H9 (cell line): ENCODE data around the gene SEH1L. TPM values are rescaled to one million over a fixed set of nuclear protein-coding genes. Genes with fewer than 3 reads are reported as not detected.

Experiments used
- DNase-seq: peaks from one replicate; pipeline ENCODE4 v3.0.0-alpha.2; 2017
- H2AFZ ChIP-seq: one replicate; pipeline ENCODE4 v1.6.1; 2013; ENCODE audit warnings: mild to moderate bottlenecking, low read length, control low read depth, moderate library complexity
- H2AK5ac ChIP-seq: 2 replicates; pipeline ENCODE4 v1.6.1; 2013; ENCODE audit warnings: low read length, control low read depth, mixed read lengths; ENCODE audit not compliant: insufficient read length
- H2BK120ac ChIP-seq: one replicate; pipeline ENCODE4 v1.6.1; 2013; ENCODE audit warnings: low read depth, mild to moderate bottlenecking, low read length, control low read depth, inconsistent platforms; ENCODE audit not compliant: poor library complexity, severe bottlenecking
- H2BK12ac ChIP-seq: 2 replicates; pipeline ENCODE4 v1.6.1; 2013; ENCODE audit warnings: low read length, control low read depth, mixed read lengths, low read depth; ENCODE audit not compliant: insufficient read length
- H2BK15ac ChIP-seq: 2 replicates; pipeline ENCODE4 v1.6.1; 2013; ENCODE audit warnings: low read depth, low read length, control low read depth
- H2BK20ac ChIP-seq: one replicate; pipeline ENCODE4 v1.6.1; 2013; ENCODE audit warnings: low read depth, mild to moderate bottlenecking, low read length, control low read depth, inconsistent platforms; ENCODE audit not compliant: poor library complexity, severe bottlenecking
- H2BK5ac ChIP-seq: 2 replicates; pipeline ENCODE4 v1.6.1; 2013; ENCODE audit warnings: low read length, control low read depth, mixed read lengths; ENCODE audit not compliant: insufficient read length
- H3K14ac ChIP-seq: 2 replicates; pipeline ENCODE4 v1.6.1; 2013; ENCODE audit warnings: low read length, control low read depth; ENCODE audit not compliant: insufficient read depth
- H3K18ac ChIP-seq: 2 replicates; pipeline ENCODE4 v1.6.1; 2013; ENCODE audit warnings: low read depth, mild to moderate bottlenecking, mixed read lengths, low read length, control low read depth; ENCODE audit not compliant: insufficient read length
- H3K23ac ChIP-seq: 2 replicates; pipeline ENCODE4 v1.6.1; 2013; ENCODE audit warnings: low read length, control low read depth, mixed read lengths, low read depth; ENCODE audit not compliant: insufficient read length
- H3K23me2 ChIP-seq: 2 replicates; pipeline ENCODE4 v1.6.1; 2013; ENCODE audit warnings: low read depth, mild to moderate bottlenecking, mixed read lengths, low read length, control low read depth; ENCODE audit not compliant: insufficient read length, poor library complexity, severe bottlenecking
- H3K27ac ChIP-seq: 2 replicates; pipeline ENCODE4 v1.5.1; 2013; ENCODE audit warnings: low read length, control low read depth, mixed read lengths, low read depth; ENCODE audit not compliant: insufficient read length
- H3K27me3 ChIP-seq: 2 replicates; pipeline ENCODE4 v1.6.1; 2013; ENCODE audit warnings: low read length, control low read depth, inconsistent platforms; ENCODE audit not compliant: insufficient read depth
- H3K4ac ChIP-seq: 2 replicates; pipeline ENCODE4 v1.6.1; 2013; ENCODE audit warnings: low read depth, mild to moderate bottlenecking, control low read depth, inconsistent platforms, low read length, moderate library complexity
- H3K4me1 ChIP-seq: 2 replicates; pipeline ENCODE4 v1.6.1; 2013; ENCODE audit warnings: low read length, control low read depth, inconsistent platforms; ENCODE audit not compliant: insufficient read depth
- H3K4me2 ChIP-seq: 2 replicates; pipeline ENCODE4 v1.6.1; 2013; ENCODE audit warnings: low read length, control low read depth, mixed read lengths; ENCODE audit not compliant: insufficient read length, insufficient read depth
- H3K56ac ChIP-seq: 2 replicates; pipeline ENCODE4 v1.6.1; 2013; ENCODE audit warnings: low read depth, mild to moderate bottlenecking, mixed read lengths, low read length, control low read depth; ENCODE audit not compliant: insufficient read length
- H3K79me1 ChIP-seq: 2 replicates; pipeline ENCODE4 v1.6.1; 2013; ENCODE audit warnings: low read depth, mild to moderate bottlenecking, moderate library complexity, low read length, control low read depth, inconsistent platforms; ENCODE audit not compliant: insufficient read depth, poor library complexity, severe bottlenecking
- H3K79me2 ChIP-seq: 2 replicates; pipeline ENCODE4 v1.6.1; 2013; ENCODE audit warnings: low read length, control low read depth, inconsistent platforms; ENCODE audit not compliant: insufficient read depth
- H3K9ac ChIP-seq: 2 replicates; pipeline ENCODE4 v1.6.1; 2013; ENCODE audit warnings: low read length, control low read depth, mixed read lengths; ENCODE audit not compliant: insufficient read length; ENCODE audit errors: extremely low read depth
- H3K9me3 ChIP-seq: one replicate; pipeline ENCODE4 v1.6.1; 2013; ENCODE audit warnings: low read depth, low read length, inconsistent platforms; ENCODE audit not compliant: control insufficient read depth
- H3T11ph ChIP-seq: one replicate; pipeline ENCODE4 v1.6.1; 2013; ENCODE audit warnings: mild to moderate bottlenecking, low read length, control low read depth, inconsistent platforms
- H4K20me1 ChIP-seq: one replicate; pipeline ENCODE4 v1.6.1; 2013; ENCODE audit not compliant: control insufficient read depth, insufficient read length, insufficient read depth
- H4K5ac ChIP-seq: 2 replicates; pipeline ENCODE4 v1.6.1; 2013; ENCODE audit warnings: low read depth, mild to moderate bottlenecking, mixed read lengths, low read length, control low read depth; ENCODE audit not compliant: insufficient read length
- H4K8ac ChIP-seq: replicated peaks from 2 replicates; pipeline ENCODE4 v1.6.1; 2013; ENCODE audit warnings: low read length, control low read depth, mixed read lengths, low read depth; ENCODE audit not compliant: insufficient read length
- H4K91ac ChIP-seq: 2 replicates; pipeline ENCODE4 v1.6.1; 2013; ENCODE audit warnings: low read depth, mild to moderate bottlenecking, moderate library complexity, mixed read lengths, low read length, control low read depth; ENCODE audit not compliant: insufficient read length
- H3K27ac Mint-ChIP-seq, 3 experiments: 2 replicates in 2 of 3; 3 replicates in 1 of 3; pipeline ENCODE4 v1.8.0; 2020 to 2021; ENCODE audit warnings: mixed read lengths in 3 of 3, mild to moderate bottlenecking in 1 of 3, moderate library complexity in 1 of 3
- H3K27me3 Mint-ChIP-seq: 2 replicates; pipeline ENCODE4 v1.8.0; 2021; ENCODE audit warnings: low read depth, mild to moderate bottlenecking, moderate library complexity, mixed read lengths
- H3K36me3 Mint-ChIP-seq, 3 experiments: 2 replicates in 2 of 3; 3 replicates in 1 of 3; pipeline ENCODE4 v1.8.0; 2020 to 2021; ENCODE audit warnings: low read depth in 3 of 3, mixed read lengths in 3 of 3; ENCODE audit not compliant: insufficient read depth in 1 of 3
- H3K4me1 Mint-ChIP-seq, 2 experiments: 2 replicates each; pipeline ENCODE4 v1.8.0; 2020; ENCODE audit warnings: mixed read lengths in 2 of 2
- H3K4me3 Mint-ChIP-seq, 2 experiments: 2 replicates in 1 of 2; 3 replicates in 1 of 2; pipeline ENCODE4 v1.8.0; 2020 to 2021; ENCODE audit warnings: mild to moderate bottlenecking in 2 of 2, mixed read lengths in 2 of 2, moderate library complexity in 1 of 2
- H3K9me3 Mint-ChIP-seq, 2 experiments: 2 replicates in 1 of 2; 3 replicates in 1 of 2; pipeline ENCODE4 v1.8.0; 2020; ENCODE audit warnings: mild to moderate bottlenecking in 2 of 2, mixed read lengths in 2 of 2, moderate library complexity in 1 of 2
- WGBS: extraction: QIAGEN DNeasy Blood & Tissue Kit; methylation state at CpG from one replicate; pipeline ENCODE4 v1.1.7; 2013; ENCODE audit warnings: missing lambda C conversion rate, low lambda C conversion rate, mixed read lengths; ENCODE audit not compliant: insufficient read length; ENCODE audit errors: extremely low coverage; 5-methylcytosine and 5-hydroxymethylcytosine counted together
- total RNA-seq: library from RNA; stranded (reverse); gene quantifications from 2 replicates; pipeline ENCODE4 v1.2.1, GENCODE V29; 2021
- TF ChIP-seq, protein P1 (sequence below): fragments of 200-600 bp; sonication (generic); conservative IDR thresholded peaks from 3 replicates; pipeline ENCODE4 v1.8.0; 2021; ENCODE audit warnings: antibody characterized with exemption, mild to moderate bottlenecking

SEH1L gene
- total RNA-seq, 1 experiment from 2014 or later: 97.2 TPM

DNA sequence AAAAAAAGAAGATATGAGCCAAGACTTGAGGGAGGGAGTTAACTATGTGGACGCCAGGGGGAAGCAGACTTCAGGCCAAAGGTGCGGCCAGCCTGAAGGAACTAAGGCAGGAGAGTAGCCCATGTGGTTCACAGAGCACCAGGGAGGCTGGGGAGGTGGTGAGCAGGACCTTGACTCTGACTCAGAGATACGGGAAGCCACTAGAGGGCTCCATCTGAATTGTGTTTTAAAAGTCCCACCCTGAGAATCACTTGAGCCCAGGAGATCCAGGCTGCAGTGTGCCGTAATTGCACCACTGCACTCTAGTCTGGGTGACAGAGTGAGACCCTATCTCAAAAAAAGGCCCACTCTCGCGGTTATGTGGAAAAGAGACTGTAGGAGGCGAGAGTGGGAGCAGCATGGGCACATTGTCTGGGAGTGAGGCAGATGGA is 55.7 kb downstream of the SEH1L start:
- no peak overlapping the region for H3K18ac ChIP-seq
- Mint-ChIP-seq H3K27me3 (no peaks in the 10 kb centered on the region), H3K4me1 (no peaks in the 10 kb centered on the region), H3K36me3 (peaks cover 0 to 24% (median 6%) of the 10 kb centered on the region in 3 experiments; a peak in 5 of 7 replicates), H3K4me3 (no peak overlapping the region), H3K9me3 (no peaks in the 10 kb centered on the region), H3K27ac (no peak overlapping the region)
- H2AFZ ChIP-seq: no peak overlapping the region
- H3K4me1 ChIP-seq: no peaks in the 10 kb centered on the region
- TF ChIP-seq, protein P1, sequence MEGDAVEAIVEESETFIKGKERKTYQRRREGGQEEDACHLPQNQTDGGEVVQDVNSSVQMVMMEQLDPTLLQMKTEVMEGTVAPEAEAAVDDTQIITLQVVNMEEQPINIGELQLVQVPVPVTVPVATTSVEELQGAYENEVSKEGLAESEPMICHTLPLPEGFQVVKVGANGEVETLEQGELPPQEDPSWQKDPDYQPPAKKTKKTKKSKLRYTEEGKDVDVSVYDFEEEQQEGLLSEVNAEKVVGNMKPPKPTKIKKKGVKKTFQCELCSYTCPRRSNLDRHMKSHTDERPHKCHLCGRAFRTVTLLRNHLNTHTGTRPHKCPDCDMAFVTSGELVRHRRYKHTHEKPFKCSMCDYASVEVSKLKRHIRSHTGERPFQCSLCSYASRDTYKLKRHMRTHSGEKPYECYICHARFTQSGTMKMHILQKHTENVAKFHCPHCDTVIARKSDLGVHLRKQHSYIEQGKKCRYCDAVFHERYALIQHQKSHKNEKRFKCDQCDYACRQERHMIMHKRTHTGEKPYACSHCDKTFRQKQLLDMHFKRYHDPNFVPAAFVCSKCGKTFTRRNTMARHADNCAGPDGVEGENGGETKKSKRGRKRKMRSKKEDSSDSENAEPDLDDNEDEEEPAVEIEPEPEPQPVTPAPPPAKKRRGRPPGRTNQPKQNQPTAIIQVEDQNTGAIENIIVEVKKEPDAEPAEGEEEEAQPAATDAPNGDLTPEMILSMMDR: peak; percentile 71
- no peak overlapping the region for H2BK5ac ChIP-seq
- no peaks in the 10 kb centered on the region for H3K79me2 ChIP-seq
- no peaks in the 10 kb centered on the region for H3K23me2 ChIP-seq
- H3K79me1 ChIP-seq: peaks cover 3% of the 10 kb centered on the region
- H2BK15ac ChIP-seq: no peak overlapping the region
- no peak overlapping the region for H3K27ac ChIP-seq
- no peak overlapping the region for H2BK120ac ChIP-seq
- H3K4ac ChIP-seq: no peak overlapping the region
- no peaks in the 10 kb centered on the region for H3K27me3 ChIP-seq
- no CpG with 5 or more reads among the region's 7 CpGs for WGBS
- no peak overlapping the region for H2AK5ac ChIP-seq
- no peak overlapping the region for H3K4me2 ChIP-seq
- peak; percentile 92 for DNase-seq
- no peak overlapping the region for H3K56ac ChIP-seq
- H4K20me1 ChIP-seq: no peaks in the 10 kb centered on the region
- H4K5ac ChIP-seq: no peak overlapping the region
- H3K9me3 ChIP-seq: no peaks in the 10 kb centered on the region
- no peak overlapping the region for H3K9ac ChIP-seq
- no peak overlapping the region for H2BK12ac ChIP-seq
- no peak overlapping the region for H3K23ac ChIP-seq
- H3K14ac ChIP-seq: no peak overlapping the region
- H2BK20ac ChIP-seq: no peak overlapping the region
- H4K91ac ChIP-seq: no peak overlapping the region
- H4K8ac ChIP-seq: no peak overlapping the region
- H3T11ph ChIP-seq: no peak overlapping the region
